Neural progenitor cell (in vitro differentiated cells): ENCODE data around the gene STARD6.

Experiments used
- CTCF ChIP-seq: fragments of 200-600 bp; sonication (generic); IDR thresholded peaks from 2 replicates; pipeline ENCODE4 v1.5.1; 2017; ENCODE audit warnings: antibody characterized with exemption, mild to moderate bottlenecking
- EZH2 ChIP-seq: fragments of 200-600 bp; sonication (generic); IDR thresholded peaks from 2 replicates; pipeline ENCODE4 v1.6.1; 2017; ENCODE audit warnings: antibody characterized with exemption, mild to moderate bottlenecking, moderate library complexity

GRCh38 chr18:54388203-54389142, 30.8 kb upstream of the STARD6 start:
- TF ChIP-seq EZH2 (no peak), CTCF (no peak)
